ENCODE data around the gene KLF11.
"Not testable (repeated sequence)": the region's sequence is repeated elsewhere in the genome, so short reads cannot be mapped to it uniquely, and the experiment has no call there.

The KLF11 gene

GRCh38 chr2:10009811-10010781 is 33.3 kb upstream of the KLF11 start:
- peak; percentile 69 for DNase-seq

- DNase-seq: not testable (repeated sequence)
Measured at GRCh38 chr2:10010861-10011605, 32.3 kb upstream of the KLF11 start.

GRCh38 chr2:10011606-10012325 is 31.6 kb upstream of the KLF11 start:
- not testable (repeated sequence) for DNase-seq

- DNase-seq: not testable (repeated sequence)
Measured at GRCh38 chr2:10012366-10012962, 30.9 kb upstream of the KLF11 start.

- no peak for DNase-seq
Measured at GRCh38 chr2:10012963-10013461, 30.3 kb upstream of the KLF11 start.

GRCh38 chr2:10013651-10014417 is 29.5 kb upstream of the KLF11 start:
- DNase-seq: not testable (repeated sequence)

- no peak for DNase-seq
Measured at GRCh38 chr2:10014418-10015190, 28.7 kb upstream of the KLF11 start.

- DNase-seq: not testable (repeated sequence)
Measured at GRCh38 chr2:10015376-10015989, 27.9 kb upstream of the KLF11 start.

GRCh38 chr2:10016001-10016801 is 27.1 kb upstream of the KLF11 start:
- DNase-seq: no peak

- no peak for DNase-seq
Measured at GRCh38 chr2:10016802-10017258, 26.5 kb upstream of the KLF11 start.

- DNase-seq: no peak
Measured at GRCh38 chr2:10017313-10017941, 25.9 kb upstream of the KLF11 start.

- DNase-seq: no peak
Measured at GRCh38 chr2:10019174-10019573, 24.2 kb upstream of the KLF11 start.

- no peak for DNase-seq
Measured at GRCh38 chr2:10019602-10020400, 23.5 kb upstream of the KLF11 start.

- DNase-seq: no peak
Measured at GRCh38 chr2:10022041-10022421, 21.3 kb upstream of the KLF11 start.

- no peak for DNase-seq
Measured at GRCh38 chr2:10022445-10022844, 20.9 kb upstream of the KLF11 start.

GRCh38 chr2:10022966-10023662 is 20.2 kb upstream of the KLF11 start:
- DNase-seq: no peak

- no peak for DNase-seq
Measured at GRCh38 chr2:10026940-10027569, 16.3 kb upstream of the KLF11 start.

All from right forelimb (tissue), 1 donor.